H1 (cell line): ENCODE results near the gene TMTC2. TPM values are rescaled to one million over a fixed set of nuclear protein-coding genes. Genes with fewer than 3 reads are reported as not detected.

Experiments used
- CTCF ChIA-PET: fragments of 300-600 bp; sonication (Branson Sonifier 250); formaldehyde crosslinking; loops from one replicate; lab custom pipeline; 2021; ENCODE audit not compliant: partially characterized antibody; lab: Charles Lee
- POLR2A ChIA-PET: fragments of 300-600 bp; sonication (Branson Sonifier 250); formaldehyde crosslinking; loops from one replicate; lab custom pipeline; 2021; ENCODE audit warnings: inconsistent platforms; ENCODE audit not compliant: partially characterized antibody; lab: Charles Lee
- DNase-seq, 2 experiments: peaks; one replicate each; pipeline versions ENCODE4 v3.0.0 to v3.0.0-alpha.2; 2010 to 2022; ENCODE audit warnings: low spot score in 2 of 2, low read depth in 1 of 2, mixed read lengths in 1 of 2
- FAIRE-seq: peaks from 2 replicates; lab custom pipeline; 2011; peaks lifted over from hg19 to GRCh38; lab: Jason Lieb, UNC
- H2AFZ ChIP-seq: 2 replicates; pipeline ENCODE4 v1.8.1; 2012; ENCODE audit warnings: low read length, inconsistent platforms
- H2AK5ac ChIP-seq: 2 replicates; pipeline ENCODE4 v1.6.1; 2013; ENCODE audit warnings: low read depth, low read length
- H2BK120ac ChIP-seq: replicated peaks from 2 replicates; pipeline ENCODE3; 2013; ENCODE audit warnings: low read depth, low read length, inconsistent platforms
- H2BK12ac ChIP-seq: 2 replicates; pipeline ENCODE4 v1.6.1; 2013; ENCODE audit warnings: low read depth, low read length
- H2BK15ac ChIP-seq: 2 replicates; pipeline ENCODE4 v1.6.1; 2013; ENCODE audit warnings: low read length
- H2BK20ac ChIP-seq: 2 replicates; pipeline ENCODE4 v1.6.1; 2013; ENCODE audit warnings: low read length
- H2BK5ac ChIP-seq: 2 replicates; pipeline ENCODE4 v1.6.1; 2013; ENCODE audit warnings: low read depth, low read length
- H3K14ac ChIP-seq: 2 replicates; pipeline ENCODE4 v1.6.1; 2013; ENCODE audit warnings: inconsistent platforms; ENCODE audit not compliant: insufficient read length
- H3K18ac ChIP-seq: 2 replicates; pipeline ENCODE4 v1.6.1; 2013; ENCODE audit warnings: low read length; ENCODE audit errors: extremely low read depth
- H3K23ac ChIP-seq: 2 replicates; pipeline ENCODE4 v1.6.1; 2013; ENCODE audit warnings: inconsistent platforms; ENCODE audit not compliant: insufficient read length
- H3K23me2 ChIP-seq: 2 replicates; pipeline ENCODE4 v1.6.1; 2013; ENCODE audit warnings: low read depth, low read length
- H3K27ac ChIP-seq: 2 replicates; pipeline ENCODE4 v1.6.1; 2011; ENCODE audit warnings: low read depth, low read length, inconsistent platforms
- H3K27me3 ChIP-seq, 4 experiments: replicated peaks in 1 of 4; 1 replicate in 1 of 4; 2 replicates in 3 of 4; pipeline versions ENCODE4 v1.6.1 to v1.8.1; 2011 to 2013; ENCODE audit warnings: low read length in 3 of 4, mild to moderate bottlenecking in 3 of 4, inconsistent platforms in 2 of 4, mixed read lengths in 2 of 4, moderate library complexity in 1 of 4; ENCODE audit not compliant: control insufficient read depth in 3 of 4, insufficient read depth in 3 of 4; ENCODE audit errors: extremely low read depth in 1 of 4
- H3K36me3 ChIP-seq, 4 experiments: 2 replicates each; pipeline versions ENCODE4 v1.6.1 to v1.8.1; 2011 to 2013; ENCODE audit warnings: mild to moderate bottlenecking in 4 of 4, low read length in 3 of 4, moderate library complexity in 2 of 4, control low read depth in 1 of 4, inconsistent platforms in 1 of 4; ENCODE audit not compliant: insufficient read depth in 4 of 4, control insufficient read depth in 2 of 4
- H3K4ac ChIP-seq: replicated peaks from 2 replicates; pipeline ENCODE3; 2013; ENCODE audit warnings: low read length, low read depth, mixed read lengths, inconsistent platforms; ENCODE audit not compliant: insufficient read length
- H3K4me1 ChIP-seq, 4 experiments: replicated peaks in 1 of 4; 1 replicate in 1 of 4; 2 replicates in 3 of 4; pipeline versions ENCODE4 v1.6.1 to v1.8.1; 2011 to 2013; ENCODE audit warnings: low read length in 3 of 4, inconsistent platforms in 2 of 4, mixed read lengths in 1 of 4; ENCODE audit not compliant: insufficient read depth in 4 of 4, control insufficient read depth in 3 of 4
- H3K4me2 ChIP-seq, 2 experiments: 2 replicates each; pipeline versions ENCODE4 v1.6.1 to v1.8.1; 2011 to 2013; ENCODE audit warnings: low read depth in 2 of 2, low read length in 2 of 2, control low read depth in 1 of 2, inconsistent platforms in 1 of 2, mild to moderate bottlenecking in 1 of 2; ENCODE audit not compliant: insufficient read depth in 1 of 2
- H3K4me3 ChIP-seq, 4 experiments: fragments of 200-600, 300-600 bp in 1 of 4; sonication (generic), shearing (Covaris generic), sonication (Bioruptor Twin) in 1 of 4; 2 replicates each; pipeline versions ENCODE4 v1.5.1 to v1.8.1; 2011 to 2016; ENCODE audit warnings: low read length in 4 of 4, low read depth in 3 of 4, control low read depth in 2 of 4, inconsistent platforms in 2 of 4, mild to moderate bottlenecking in 2 of 4, mixed read lengths in 1 of 4, moderate library complexity in 1 of 4; ENCODE audit not compliant: insufficient read depth in 2 of 4; ENCODE audit errors: extremely low read depth in 1 of 4
- H3K56ac ChIP-seq: replicated peaks from 2 replicates; pipeline ENCODE3; 2013; ENCODE audit warnings: low read depth, mild to moderate bottlenecking, mixed read lengths, low read length, inconsistent platforms; ENCODE audit not compliant: insufficient read length
- H3K79me1 ChIP-seq: 2 replicates; pipeline ENCODE4 v1.6.1; 2013; ENCODE audit warnings: low read depth, low read length, control low read depth
- H3K79me2 ChIP-seq, 2 experiments: 2 replicates each; pipeline versions ENCODE4 v1.6.1 to v1.8.1; 2012 to 2013; ENCODE audit warnings: low read length in 2 of 2, mild to moderate bottlenecking in 2 of 2, inconsistent platforms in 1 of 2; ENCODE audit not compliant: insufficient read depth in 2 of 2, control insufficient read depth in 1 of 2
- H3K9ac ChIP-seq, 4 experiments: replicated peaks in 1 of 4; 1 replicate in 1 of 4; 2 replicates in 3 of 4; pipeline versions ENCODE4 v1.6.1 to v1.8.1; 2011 to 2013; ENCODE audit warnings: low read depth in 3 of 4, low read length in 3 of 4, control low read depth in 2 of 4, mild to moderate bottlenecking in 2 of 4, moderate library complexity in 2 of 4, inconsistent platforms in 1 of 4; ENCODE audit errors: extremely low read depth in 1 of 4
- H3K9me3 ChIP-seq, 2 experiments: 2 replicates each; pipeline versions ENCODE4 v1.6.1 to v1.8.1; 2012 to 2013; ENCODE audit warnings: mild to moderate bottlenecking in 2 of 2, moderate library complexity in 2 of 2, control low read depth in 1 of 2, inconsistent platforms in 1 of 2, low read depth in 1 of 2, low read length in 1 of 2, mixed read lengths in 1 of 2; ENCODE audit not compliant: insufficient read depth in 2 of 2
- H4K20me1 ChIP-seq, 2 experiments: replicated peaks in 1 of 2; 2 replicates each; pipeline versions ENCODE3 to v1.8.1; 2011 to 2013; ENCODE audit warnings: inconsistent platforms in 2 of 2, low read length in 2 of 2, mild to moderate bottlenecking in 1 of 2; ENCODE audit not compliant: insufficient read depth in 2 of 2, control insufficient read depth in 1 of 2
- H4K5ac ChIP-seq: 2 replicates; pipeline ENCODE4 v1.6.1; 2013; ENCODE audit warnings: low read length, low read depth, mixed read lengths, inconsistent platforms; ENCODE audit not compliant: insufficient read length
- H4K8ac ChIP-seq: 2 replicates; pipeline ENCODE4 v1.8.0; 2013; ENCODE audit warnings: mild to moderate bottlenecking, moderate library complexity, low read length, inconsistent platforms; ENCODE audit not compliant: insufficient read depth; ENCODE audit errors: extremely low read depth
- H4K91ac ChIP-seq: replicated peaks from 2 replicates; pipeline ENCODE3; 2013; ENCODE audit warnings: low read length, mixed read lengths, inconsistent platforms; ENCODE audit not compliant: insufficient read length
- ASH2L ChIP-seq: fragments of 200-600, 300-600 bp; sonication (generic); IDR thresholded peaks from one replicate; pipeline ENCODE4 v1.7.1; 2017; ENCODE audit warnings: low read length
- BCL11A ChIP-seq, 2 experiments: IDR thresholded peaks; one replicate each; pipeline ENCODE4 v1.6.1; 2011; ENCODE audit warnings: low read depth in 2 of 2, low read length in 2 of 2, mild to moderate bottlenecking in 2 of 2
- BRCA1 ChIP-seq: IDR thresholded peaks from 2 replicates; pipeline ENCODE4 v1.6.1; 2012; ENCODE audit warnings: low read depth, low read length, improper control_type of control experiment
- CBX8 ChIP-seq: fragments of 300-800, 300-1000 bp; sonication (generic); IDR thresholded peaks from 2 replicates; pipeline ENCODE4 v1.7.1; 2016; ENCODE audit warnings: low read depth, low read length, borderline replicate concordance
- HDAC6 ChIP-seq: IDR thresholded peaks from one replicate; pipeline ENCODE4 v1.7.1; 2012; ENCODE audit warnings: low read depth, mild to moderate bottlenecking, inconsistent platforms, low read length, moderate library complexity
- JUND ChIP-seq: IDR thresholded peaks from 2 replicates; pipeline ENCODE4 v1.6.1; 2011; ENCODE audit warnings: mild to moderate bottlenecking, improper control_type of control experiment, low read length
- MAFK ChIP-seq: IDR thresholded peaks from 2 replicates; pipeline ENCODE4 v1.6.1; 2012; ENCODE audit warnings: low read depth, mild to moderate bottlenecking, improper control_type of control experiment, low read length
- POU5F1 ChIP-seq: IDR thresholded peaks from 2 replicates; pipeline ENCODE4 v1.6.1; 2011; ENCODE audit warnings: low read depth, mild to moderate bottlenecking, low read length, moderate library complexity
- SIN3A ChIP-seq, 2 experiments: IDR thresholded peaks in 1 of 2; conservative IDR thresholded peaks in 1 of 2; 2 replicates each; pipeline ENCODE4 v1.6.1; 2011 to 2012; ENCODE audit warnings: low read length in 2 of 2, improper control_type of control experiment in 1 of 2, low read depth in 1 of 2, mild to moderate bottlenecking in 1 of 2
- SIRT6 ChIP-seq: IDR thresholded peaks from one replicate; pipeline ENCODE4 v1.7.1; 2012; ENCODE audit warnings: low read length, inconsistent platforms
- SIX5 ChIP-seq: IDR thresholded peaks from 2 replicates; pipeline ENCODE4 v1.6.1; 2011; ENCODE audit warnings: mild to moderate bottlenecking, low read depth, low read length
- SP2 ChIP-seq: IDR thresholded peaks from 2 replicates; pipeline ENCODE4 v1.6.1; 2012; ENCODE audit warnings: mild to moderate bottlenecking, low read length, inconsistent platforms
- TEAD4 ChIP-seq: IDR thresholded peaks from 2 replicates; pipeline ENCODE4 v1.6.1; 2012; ENCODE audit warnings: low read depth, low read length, inconsistent platforms, mixed read lengths
- WGBS, 2 experiments: shearing (Covaris generic) in 1 of 2; methylation state at CpG; one replicate each; pipeline versions ENCODE4 v1.1.6 to v1.1.7; 2013 to 2015; ENCODE audit warnings: low lambda C conversion rate in 2 of 2, mixed read lengths in 2 of 2, inconsistent platforms in 1 of 2, low coverage in 1 of 2, missing lambda C conversion rate in 1 of 2; ENCODE audit not compliant: insufficient replicate concordance in 2 of 2, insufficient coverage in 1 of 2, insufficient read length in 1 of 2; ENCODE audit errors: extremely low coverage in 1 of 2, missing lambda C conversion rate in 1 of 2; 5-methylcytosine and 5-hydroxymethylcytosine counted together
- polyA plus RNA-seq, 7 experiments: library from polyadenylated mRNA; depleted of rRNA in 3 of 7; stranded (reverse) in 5 of 7; unstranded in 2 of 7; fragments of >200 nt in 5 of 7; fragments of 200-250 nt in 2 of 7; gene quantifications; 1 replicate in 5 of 7; 2 replicates in 1 of 7; 4 replicates in 1 of 7; pipeline versions ENCODE4 v1.2.1 to v1.2.3, GENCODE V29; 2011 to 2013; ENCODE audit warnings: missing spikeins in 2 of 7, mixed read lengths in 2 of 7
- total RNA-seq: library from RNA; stranded (reverse); fragmentation: NEBNext Ultra II Directional; extraction: Animal tissue kit (Norgen Biotek cat#: 25700); gene quantifications from 2 replicates; pipeline ENCODE4 v1.2.1, GENCODE V29; 2021
- TF ChIP-seq, protein P1 (sequence below): IDR thresholded peaks from 2 replicates; pipeline ENCODE4 v1.6.1; 2012; ENCODE audit warnings: low read length, inconsistent platforms

TMTC2 gene
- total and polyA plus RNA-seq, 2 of the 8 experiments (the other 6 are each of a cell fraction or from before 2014, with no cell fraction given), result 2.3 to 3.9 TPM

DNA sequence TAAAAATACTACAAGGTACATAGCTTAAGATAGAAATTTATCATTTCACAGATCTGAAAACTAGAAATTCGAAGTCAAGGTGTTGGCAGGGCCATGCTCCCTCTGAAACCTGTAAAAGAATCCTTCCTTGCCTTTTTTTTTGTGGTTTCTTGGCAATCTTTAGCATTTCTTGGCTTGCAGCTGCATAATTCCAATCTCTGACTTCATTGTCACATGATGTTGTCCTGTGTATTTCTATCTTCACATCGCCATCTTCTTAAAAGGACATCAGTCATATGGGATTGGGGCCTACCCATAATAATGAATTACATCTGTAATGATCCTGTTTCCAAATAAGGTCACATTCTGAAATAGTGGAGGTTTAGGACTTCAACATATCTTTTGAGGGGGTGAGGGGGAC lies 250.4 kb downstream of the TMTC2 start:
- TF ChIP-seq POU5F1 (no peak), HDAC6 (no peak), BRCA1 (no peak), SIX5 (no peak), MAFK (no peak), TEAD4 (no peak), SIN3A (conservative IDR thresholded peaks at IDR 0.05 in 1 of 2, IDR thresholded peaks at IDR 0.05 in 1 of 2; ENCODE audit: low read depth in 1 of 2, low read length in 2 of 2) (no peak), JUND (no peak), SP2 (no peak), CBX8 (no peak), SIRT6 (no peak), ASH2L (no peak), BCL11A (IDR thresholded peaks at IDR 0.05; ENCODE audit: low read depth in 2 of 2, low read length in 2 of 2) (no peak)
- TF ChIP-seq, protein P1, sequence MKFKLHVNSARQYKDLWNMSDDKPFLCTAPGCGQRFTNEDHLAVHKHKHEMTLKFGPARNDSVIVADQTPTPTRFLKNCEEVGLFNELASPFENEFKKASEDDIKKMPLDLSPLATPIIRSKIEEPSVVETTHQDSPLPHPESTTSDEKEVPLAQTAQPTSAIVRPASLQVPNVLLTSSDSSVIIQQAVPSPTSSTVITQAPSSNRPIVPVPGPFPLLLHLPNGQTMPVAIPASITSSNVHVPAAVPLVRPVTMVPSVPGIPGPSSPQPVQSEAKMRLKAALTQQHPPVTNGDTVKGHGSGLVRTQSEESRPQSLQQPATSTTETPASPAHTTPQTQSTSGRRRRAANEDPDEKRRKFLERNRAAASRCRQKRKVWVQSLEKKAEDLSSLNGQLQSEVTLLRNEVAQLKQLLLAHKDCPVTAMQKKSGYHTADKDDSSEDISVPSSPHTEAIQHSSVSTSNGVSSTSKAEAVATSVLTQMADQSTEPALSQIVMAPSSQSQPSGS, result no peak
- H3K56ac ChIP-seq, result no peak overlapping the region
- no peaks in the 10 kb centered on the region for H3K23me2 ChIP-seq
- CTCF ChIA-PET, result interaction anchor here (0.7 to 2.1 kb wide), 3 partner anchors 184 to 252 kb away, joined by 3 to 8 read pairs (median 5); partner anchors contain the start of gene TMTC2
- no peaks in the 10 kb centered on the region for H3K79me1 ChIP-seq
- POLR2A ChIA-PET, result interaction anchor here (0.7 kb wide), 1 partner anchor 1355 kb away, joined by 6 read pairs; no protein-coding TSS in a partner anchor
- H3K14ac ChIP-seq, result no peak overlapping the region
- no peak overlapping the region for H2BK20ac ChIP-seq
- no peak overlapping the region for H3K27ac ChIP-seq
- no peak overlapping the region for H2BK120ac ChIP-seq
- FAIRE-seq (no peak), DNase-seq (no peak)
- H2BK5ac ChIP-seq, result no peak overlapping the region
- H3K4me3 ChIP-seq, result no peak overlapping the region
- H4K20me1 ChIP-seq, result no peaks in the 10 kb centered on the region
- H3K27me3 ChIP-seq, result no peaks in the 10 kb centered on the region
- no peak overlapping the region for H2AFZ ChIP-seq
- no peak overlapping the region for H3K4me2 ChIP-seq
- 45% methylated on average over 2 of the region's 2 CpGs; no CpG with 5 or more reads in 1 of the 2 experiments for WGBS, 2 experiments
- no peak overlapping the region for H4K91ac ChIP-seq
- no peak overlapping the region for H4K5ac ChIP-seq
- no peak overlapping the region for H2AK5ac ChIP-seq
- H3K36me3 ChIP-seq, result no peaks in the 10 kb centered on the region
- H3K4ac ChIP-seq, result no peak overlapping the region
- no peaks in the 10 kb centered on the region for H3K79me2 ChIP-seq
- no peaks in the 10 kb centered on the region for H3K9me3 ChIP-seq
- no peaks in the 10 kb centered on the region for H3K4me1 ChIP-seq
- H2BK12ac ChIP-seq, result no peak overlapping the region
- H3K18ac ChIP-seq, result no peak overlapping the region
- no peak overlapping the region for H3K23ac ChIP-seq
- H3K9ac ChIP-seq, result no peak overlapping the region
- no peak overlapping the region for H2BK15ac ChIP-seq
- no peak overlapping the region for H4K8ac ChIP-seq
